CD14-positive monocyte (primary cell): ENCODE results near the gene PPP1R9B. TPM values are rescaled to one million over a fixed set of nuclear protein-coding genes. Genes with fewer than 3 reads are reported as not detected.

Source experiments
- DNase-seq, 3 donors: peaks; one replicate each; pipeline ENCODE4 v3.0.0-alpha.2; 2011 to 2022
- H2AFZ ChIP-seq: 2 replicates; pipeline ENCODE4 v1.6.0; 2012; ENCODE audit warnings: mild to moderate bottlenecking, low read depth, low read length, inconsistent platforms; ENCODE audit not compliant: insufficient read depth, poor library complexity, severe bottlenecking
- H3K27ac ChIP-seq, 2 donors: 1 replicate in 1 of 2; 2 replicates in 1 of 2; pipeline ENCODE4 v1.5.1; 2012 to 2013; ENCODE audit warnings: low read length in 2 of 2, control low read depth in 1 of 2, inconsistent platforms in 1 of 2, low read depth in 1 of 2, mild to moderate bottlenecking in 1 of 2
- H3K27me3 ChIP-seq, 2 donors: one replicate each; pipeline versions ENCODE4 v1.6.0 to v1.6.1; 2011 to 2013; ENCODE audit warnings: low read length in 2 of 2; ENCODE audit not compliant: control insufficient read depth in 2 of 2, insufficient read depth in 2 of 2
- H3K36me3 ChIP-seq, 2 donors: replicated peaks in 1 of 2; 1 replicate in 1 of 2; 2 replicates in 1 of 2; pipeline versions ENCODE4 v1.5.1 to v1.6.1; 2012 to 2013; ENCODE audit warnings: low read length in 2 of 2, control low read depth in 1 of 2, inconsistent platforms in 1 of 2, mild to moderate bottlenecking in 1 of 2; ENCODE audit not compliant: insufficient read depth in 2 of 2, control insufficient read depth in 1 of 2
- H3K4me1 ChIP-seq, 2 donors: 1 replicate in 1 of 2; 2 replicates in 1 of 2; pipeline versions ENCODE4 v1.5.1 to v1.6.1; 2012 to 2013; ENCODE audit warnings: low read length in 2 of 2, control low read depth in 1 of 2, inconsistent platforms in 1 of 2, mild to moderate bottlenecking in 1 of 2, moderate library complexity in 1 of 2; ENCODE audit not compliant: insufficient read depth in 2 of 2, control insufficient read depth in 1 of 2
- H3K4me2 ChIP-seq: replicated peaks from 2 replicates; pipeline ENCODE3; 2012; ENCODE audit warnings: low read length, moderate library complexity, mild to moderate bottlenecking; ENCODE audit not compliant: poor library complexity, severe bottlenecking; ENCODE audit errors: extremely low read depth
- H3K4me3 ChIP-seq, 3 experiments: fragments of 200-600 bp in 1 of 3; sonication (generic) in 1 of 3; replicated peaks in 1 of 3; 1 replicate in 2 of 3; 2 replicates in 1 of 3; pipeline ENCODE4 v1.5.1; 2011 to 2013; ENCODE audit warnings: low read length in 3 of 3, mild to moderate bottlenecking in 3 of 3, control low read depth in 2 of 3, low read depth in 2 of 3, inconsistent platforms in 1 of 3, moderate library complexity in 1 of 3
- H3K79me2 ChIP-seq: 2 replicates; pipeline ENCODE4 v1.6.0; 2012; ENCODE audit warnings: mild to moderate bottlenecking, control low read depth, inconsistent platforms, low read length, moderate library complexity; ENCODE audit not compliant: insufficient read depth
- H3K9ac ChIP-seq: 2 replicates; pipeline ENCODE4 v1.6.0; 2017; ENCODE audit warnings: low read length, mild to moderate bottlenecking; ENCODE audit not compliant: insufficient read depth, poor library complexity, severe bottlenecking
- H3K9me3 ChIP-seq, 2 donors: replicated peaks in 1 of 2; 1 replicate in 1 of 2; 2 replicates in 1 of 2; pipeline versions ENCODE4 v1.5.1 to v1.6.1; 2012 to 2013; ENCODE audit warnings: low read length in 2 of 2, control low read depth in 1 of 2; ENCODE audit not compliant: control insufficient read depth in 1 of 2, insufficient read depth in 1 of 2
- H4K20me1 ChIP-seq: 2 replicates; pipeline ENCODE4 v1.6.0; 2012; ENCODE audit warnings: mild to moderate bottlenecking, low read length, control low read depth, moderate library complexity; ENCODE audit not compliant: insufficient read depth
- H3K27ac Mint-ChIP-seq, 7 donors: one replicate each; pipeline ENCODE4 v1.8.0; 2020; ENCODE audit warnings: mild to moderate bottlenecking in 7 of 7, mixed read lengths in 7 of 7, moderate library complexity in 6 of 7, inconsistent platforms in 2 of 7
- H3K27me3 Mint-ChIP-seq, 3 donors: one replicate each; pipeline ENCODE4 v1.8.0; 2021 to 2022; ENCODE audit warnings: low read depth in 3 of 3, mild to moderate bottlenecking in 3 of 3, mixed read lengths in 3 of 3, moderate library complexity in 3 of 3, inconsistent platforms in 1 of 3
- H3K36me3 Mint-ChIP-seq, 2 donors: one replicate each; pipeline ENCODE4 v1.8.0; 2020; ENCODE audit warnings: mixed read lengths in 2 of 2, inconsistent platforms in 1 of 2, mild to moderate bottlenecking in 1 of 2
- H3K4me1 Mint-ChIP-seq: one replicate; pipeline ENCODE4 v1.8.0; 2020; ENCODE audit warnings: mild to moderate bottlenecking, mixed read lengths
- H3K4me3 Mint-ChIP-seq, 2 donors: one replicate each; pipeline ENCODE4 v1.8.0; 2020; ENCODE audit warnings: mild to moderate bottlenecking in 2 of 2, mixed read lengths in 2 of 2, moderate library complexity in 1 of 2
- H3K9me3 Mint-ChIP-seq, 7 donors: one replicate each; pipeline ENCODE4 v1.8.0; 2020 to 2022; ENCODE audit warnings: mixed read lengths in 7 of 7, mild to moderate bottlenecking in 6 of 7, moderate library complexity in 6 of 7, inconsistent platforms in 2 of 7
- CTCF ChIP-seq: fragments of 200-600 bp; IDR thresholded peaks from one replicate; pipeline ENCODE4 v1.8.0; 2022; ENCODE audit warnings: antibody characterized with exemption, mild to moderate bottlenecking
- WGBS: methylation state at CpG from one replicate; pipeline ENCODE4 v1.1.5; 2013; ENCODE audit warnings: missing lambda C conversion rate; ENCODE audit not compliant: insufficient coverage; 5-methylcytosine and 5-hydroxymethylcytosine counted together
- intact Hi-C, 2 donors: fragments of 100-400 bp; cut with micrococcal nuclease; formaldehyde crosslinking; loops; one replicate each; pipeline versions ENCODE4 v1.15.0 to v1.15.1; 2023
- polyA plus RNA-seq, 3 donors: library from polyadenylated mRNA; depleted of rRNA in 1 of 3; unstranded in 2 of 3; stranded (reverse) in 1 of 3; fragments of 300-500 nt in 2 of 3; fragments of >200 nt in 1 of 3; fragmentation: Illumina TruSeq in 2 of 3; gene quantifications; 1 replicate in 2 of 3; 2 replicates in 1 of 3; pipeline ENCODE4 v1.2.3, GENCODE V29; 2012 to 2021

The PPP1R9B gene
- polyA plus RNA-seq, 3 donors = 0.61 to 86.9 (median 1.3) TPM

GRCh38 chr17:50187751-50188530 is 37.5 kb upstream of the PPP1R9B start:
- no peak overlapping the region for H3K27ac Mint-ChIP-seq
- peaks cover 0 to 2% (median 0%) of the 10 kb centered on the region in 7 donors for H3K9me3 Mint-ChIP-seq
- Histone ChIP-seq H3K79me2 (no peaks in the 10 kb centered on the region), H3K4me1 (peaks cover 25 to 28% of the 10 kb centered on the region in 2 donors), H2AFZ (no peak overlapping the region), H3K4me3 (no peak overlapping the region), H3K4me2 (no peak overlapping the region), H3K36me3 (no peaks in the 10 kb centered on the region), H3K9me3 (no peaks in the 10 kb centered on the region), H4K20me1 (no peaks in the 10 kb centered on the region), H3K27ac (no peak overlapping the region), H3K9ac (no peak overlapping the region), H3K27me3 (no peaks in the 10 kb centered on the region)
- intact Hi-C loops = no loop called here
- peaks cover 7 to 14% (median 9%) of the 10 kb centered on the region in 3 donors for H3K27me3 Mint-ChIP-seq
- H3K4me3 Mint-ChIP-seq = no peak overlapping the region
- no peak for DNase-seq
- TF ChIP-seq CTCF = no peak
- 95% methylated on average over 12 of the region's 17 CpGs for WGBS
- H3K36me3 Mint-ChIP-seq = peaks cover 0 to 2% of the 10 kb centered on the region in 2 donors
- H3K4me1 Mint-ChIP-seq = peaks cover 27% of the 10 kb centered on the region

GRCh38 chr17:50187394-50187725 is 36.9 kb upstream of the PPP1R9B start:
- no peak for TF ChIP-seq CTCF
- H3K27ac Mint-ChIP-seq = no peak overlapping the region

More at GRCh38 chr17:50187394-50187725, 36.9 kb upstream of the PPP1R9B start:
- peaks cover 0 to 2% of the 10 kb centered on the region in 2 donors for H3K36me3 Mint-ChIP-seq
- H3K9me3 Mint-ChIP-seq = peaks cover 0 to 2% (median 0%) of the 10 kb centered on the region in 7 donors
- no peak overlapping the region for H3K4me2 ChIP-seq
- no peaks in the 10 kb centered on the region for H4K20me1 ChIP-seq
- DNase-seq = no peak
- H3K4me3 ChIP-seq = no peak overlapping the region
- H3K9me3 ChIP-seq = no peaks in the 10 kb centered on the region
- intact Hi-C loops = no loop called here
- peaks cover 27 to 34% of the 10 kb centered on the region in 2 donors for H3K4me1 ChIP-seq
- no peak overlapping the region for H3K9ac ChIP-seq
- H3K4me1 Mint-ChIP-seq = peaks cover 30% of the 10 kb centered on the region
- H3K27me3 ChIP-seq = no peaks in the 10 kb centered on the region
- H2AFZ ChIP-seq = no peak overlapping the region
- WGBS = 100% methylated on average over 3 of the region's 4 CpGs
- no peaks in the 10 kb centered on the region for H3K79me2 ChIP-seq
- no peak overlapping the region for H3K4me3 Mint-ChIP-seq
- H3K27me3 Mint-ChIP-seq = peaks cover 5 to 14% (median 9%) of the 10 kb centered on the region in 3 donors
- H3K27ac ChIP-seq = no peak overlapping the region
- no peaks in the 10 kb centered on the region for H3K36me3 ChIP-seq
